Stimulated activated CD8-positive, alpha-beta memory T cell treated with anti-CD3 and anti-CD28 coated beads, Interleukin-12 subunit alpha, Interleukin-12 subunit beta, amount 100 ng/mL, for 4 hours (primary cell): ENCODE results near the gene GNG2.

Source experiments
- DNase-seq: peaks from one replicate; pipeline ENCODE4 v3.0.0-alpha.2; 2020; ENCODE audit warnings: low read depth

GNG2 gene

GRCh38 chr14:51996148-51996746 is 135.8 kb downstream of the GNG2 start:
- DNase-seq, result no peak

- no peak for DNase-seq
Observed at GRCh38 chr14:51998348-51998747, 137.9 kb downstream of the GNG2 start.

GRCh38 chr14:51999084-51999483 is 138.7 kb downstream of the GNG2 start:
- DNase-seq, result no peak

GRCh38 chr14:52000019-52000582 is 139.7 kb downstream of the GNG2 start:
- no peak for DNase-seq

GRCh38 chr14:52000696-52001095 is 140.3 kb downstream of the GNG2 start:
- DNase-seq, result no peak

GRCh38 chr14:52002542-52002941 is 142.1 kb downstream of the GNG2 start:
- DNase-seq, result no peak

- DNase-seq, result no peak
Observed at GRCh38 chr14:52003324-52003723, 142.9 kb downstream of the GNG2 start.

- no peak for DNase-seq
Observed at GRCh38 chr14:52005625-52006024, 145.2 kb downstream of the GNG2 start.

- no peak for DNase-seq
Observed at GRCh38 chr14:52006361-52006760, 145.9 kb downstream of the GNG2 start.

- DNase-seq, result no peak
Observed at GRCh38 chr14:52007211-52007610, 146.8 kb downstream of the GNG2 start.

GRCh38 chr14:52007637-52008036 is 147.2 kb downstream of the GNG2 start:
- no peak for DNase-seq

GRCh38 chr14:52008136-52008535 is 147.7 kb downstream of the GNG2 start:
- DNase-seq, result no peak

GRCh38 chr14:52010173-52010693 is 149.8 kb downstream of the GNG2 start:
- DNase-seq, result no peak

GRCh38 chr14:52011523-52011922 is 151.1 kb downstream of the GNG2 start:
- DNase-seq, result no peak

- DNase-seq, result no peak
Observed at GRCh38 chr14:52012635-52013034, 152.2 kb downstream of the GNG2 start.

- no peak for DNase-seq
Observed at GRCh38 chr14:52013984-52014600, 153.7 kb downstream of the GNG2 start.

GRCh38 chr14:52014601-52015267 is 154.3 kb downstream of the GNG2 start:
- no peak for DNase-seq

- DNase-seq, result no peak
Observed at GRCh38 chr14:52015411-52016030, 155.1 kb downstream of the GNG2 start.

GRCh38 chr14:52018252-52018651 is 157.8 kb downstream of the GNG2 start:
- no peak for DNase-seq

- no peak for DNase-seq
Observed at GRCh38 chr14:52018970-52019369, 158.6 kb downstream of the GNG2 start.
